Liver (tissue), 9 donors: ENCODE data around the gene RPL38. TPM values are rescaled to one million over a fixed set of nuclear protein-coding genes. Genes with fewer than 3 reads are reported as not detected.

ENCODE experiments used
- DNase-seq: peaks from one replicate; pipeline ENCODE4 v3.0.0-alpha.2; 2017; ENCODE audit warnings: low spot score
- H3K27ac ChIP-seq, 2 donors: one replicate each; pipeline ENCODE4 v1.7.0; 2013; ENCODE audit warnings: inconsistent platforms in 2 of 2, low read length in 2 of 2, control low read depth in 1 of 2, low read depth in 1 of 2, mild to moderate bottlenecking in 1 of 2
- H3K27me3 ChIP-seq, 4 donors: one replicate each; pipeline versions ENCODE4 v1.6.1 to v1.7.0; 2013; ENCODE audit warnings: low read length in 3 of 4, inconsistent platforms in 1 of 4, mild to moderate bottlenecking in 1 of 4, moderate library complexity in 1 of 4; ENCODE audit not compliant: control insufficient read depth in 4 of 4, insufficient read depth in 4 of 4
- H3K36me3 ChIP-seq, 4 donors: one replicate each; pipeline versions ENCODE4 v1.6.1 to v1.7.0; 2013; ENCODE audit warnings: low read length in 3 of 4, mild to moderate bottlenecking in 3 of 4, low read depth in 1 of 4, moderate library complexity in 1 of 4; ENCODE audit not compliant: control insufficient read depth in 4 of 4, insufficient read depth in 3 of 4
- H3K4me1 ChIP-seq, 4 donors: one replicate each; pipeline versions ENCODE4 v1.6.1 to v1.7.0; 2013; ENCODE audit warnings: low read length in 3 of 4, mild to moderate bottlenecking in 3 of 4, moderate library complexity in 1 of 4; ENCODE audit not compliant: control insufficient read depth in 4 of 4, insufficient read depth in 4 of 4
- H3K4me3 ChIP-seq, 3 donors: one replicate each; pipeline versions ENCODE4 v1.6.1 to v1.7.0; 2013; ENCODE audit warnings: low read length in 3 of 3, control low read depth in 1 of 3, low read depth in 1 of 3, mild to moderate bottlenecking in 1 of 3
- H3K9ac ChIP-seq, 2 donors: one replicate each; pipeline ENCODE4 v1.7.0; 2013; ENCODE audit warnings: low read length in 2 of 2, mild to moderate bottlenecking in 2 of 2, moderate library complexity in 2 of 2, control low read depth in 1 of 2, low read depth in 1 of 2
- H3K9me3 ChIP-seq, 4 donors: one replicate each; pipeline versions ENCODE4 v1.6.1 to v1.7.0; 2013; ENCODE audit warnings: low read length in 3 of 4; ENCODE audit not compliant: control insufficient read depth in 4 of 4
- ATF3 ChIP-seq: IDR thresholded peaks from 2 replicates; pipeline ENCODE4 v1.6.1; 2016; ENCODE audit warnings: antibody characterized with exemption
- CTCF ChIP-seq: fragments of 150-350 bp; IDR thresholded peaks from 2 replicates; pipeline ENCODE4 v1.5.1; 2017; ENCODE audit warnings: improper control_type of control experiment, low read depth, low read length; ENCODE audit not compliant: missing input control
- EGR1 ChIP-seq, 2 donors: IDR thresholded peaks; 2 replicates each; pipeline ENCODE4 v1.6.1; 2016 to 2018; ENCODE audit warnings: antibody characterized with exemption in 2 of 2, low read depth in 2 of 2
- FOXA2 ChIP-seq: IDR thresholded peaks from 2 replicates; pipeline ENCODE4 v1.6.1; 2016; ENCODE audit warnings: antibody characterized with exemption
- GABPA ChIP-seq, 2 donors: IDR thresholded peaks in 1 of 2; conservative IDR thresholded peaks in 1 of 2; 2 replicates each; pipeline ENCODE4 v1.6.1; 2016; ENCODE audit warnings: antibody characterized with exemption in 2 of 2, mild to moderate bottlenecking in 1 of 2, moderate library complexity in 1 of 2
- HNF4A ChIP-seq, 2 donors: conservative IDR thresholded peaks; 2 replicates each; pipeline ENCODE4 v1.6.1; 2016; ENCODE audit warnings: antibody characterized with exemption in 2 of 2, mild to moderate bottlenecking in 2 of 2
- HNF4G ChIP-seq: IDR thresholded peaks from 2 replicates; pipeline ENCODE4 v1.6.1; 2016; ENCODE audit warnings: antibody characterized with exemption
- JUND ChIP-seq, 2 donors: IDR thresholded peaks; 2 replicates each; pipeline ENCODE4 v1.6.1; 2016; ENCODE audit warnings: antibody characterized with exemption in 2 of 2
- NR2F2 ChIP-seq: IDR thresholded peaks from 2 replicates; pipeline ENCODE4 v1.6.1; 2016; ENCODE audit warnings: antibody characterized with exemption
- RAD21 ChIP-seq, 2 donors: IDR thresholded peaks; 2 replicates each; pipeline ENCODE4 v1.6.1; 2016; ENCODE audit warnings: antibody characterized with exemption in 2 of 2, mild to moderate bottlenecking in 2 of 2
- RXRA ChIP-seq, 2 donors: IDR thresholded peaks; 2 replicates each; pipeline ENCODE4 v1.6.1; 2017 to 2018; ENCODE audit warnings: antibody characterized with exemption in 2 of 2, mild to moderate bottlenecking in 1 of 2
- SP1 ChIP-seq: IDR thresholded peaks from 2 replicates; pipeline ENCODE4 v1.6.1; 2018; ENCODE audit warnings: antibody characterized with exemption, mild to moderate bottlenecking
- TAF1 ChIP-seq: conservative IDR thresholded peaks from 2 replicates; pipeline ENCODE4 v1.6.1; 2016; ENCODE audit warnings: antibody characterized with exemption, mild to moderate bottlenecking
- WGBS: extraction: QIAGEN DNeasy Blood & Tissue Kit; methylation state at CpG from one replicate; pipeline ENCODE4 v1.1.7; 2013; 5-methylcytosine and 5-hydroxymethylcytosine counted together
- polyA plus RNA-seq, 2 donors: library from polyadenylated mRNA; stranded (reverse) in 1 of 2; unstranded in 1 of 2; fragments of 200-250 nt in 1 of 2; fragments of >200 nt in 1 of 2; fragmentation: Nextera tagmentation in 1 of 2; extraction: Ambion mirVana in 1 of 2; gene quantifications; one replicate each; pipeline versions ENCODE4 v1.2.1 to v1.2.3, GENCODE V29; 2013 to 2015
- total RNA-seq, 2 donors: library from RNA; depleted of rRNA; stranded (reverse); fragments of >200 nt; gene quantifications; one replicate each; pipeline ENCODE4 v1.2.3, GENCODE V29; 2014
- TF ChIP-seq, protein P1 (sequence below): IDR thresholded peaks from 2 replicates; pipeline ENCODE4 v1.6.1; 2016; ENCODE audit warnings: antibody characterized with exemption, mild to moderate bottlenecking
- donor health status: healthy.
- donor health status: healthy.
- donor health status: healthy.
- donor health status: healthy.
- donor health status: healthy.

RPL38 gene
- total and polyA plus RNA-seq, 4 donors, result 67.7 to 1,367 (median 455) TPM

DNA sequence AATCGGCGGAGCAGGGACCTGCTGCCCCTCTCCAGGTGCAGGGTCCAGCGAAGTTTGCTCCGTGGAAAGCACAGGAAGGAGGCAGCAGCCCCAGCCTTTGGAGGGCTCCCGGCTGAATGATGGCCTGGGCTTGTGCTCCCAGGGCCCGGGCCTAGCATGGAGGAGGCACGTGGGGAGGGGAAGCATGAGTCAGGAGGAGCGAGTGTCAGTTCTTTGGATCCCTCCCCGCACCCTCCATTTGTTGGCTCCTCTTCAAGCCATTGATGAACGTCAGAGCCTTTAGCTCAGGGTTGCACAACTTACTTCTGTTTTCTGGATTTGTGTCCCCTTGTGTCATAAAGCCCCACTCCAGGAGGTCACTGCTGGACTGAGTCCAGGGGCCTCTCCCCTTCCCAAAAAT is 35.7 kb downstream of the RPL38 start:
- 54% methylated on average over 10 of the region's 10 CpGs for WGBS
- TF ChIP-seq EGR1 (IDR thresholded peaks at IDR 0.05; ENCODE audit: low read depth in 2 of 2) (no peak), NR2F2 (no peak), GABPA (IDR thresholded peaks at IDR 0.05 in 1 of 2, conservative IDR thresholded peaks at IDR 0.05 in 1 of 2) (no peak), HNF4G (no peak), ATF3 (no peak), HNF4A (conservative IDR thresholded peaks at IDR 0.05) (no peak), CTCF (no peak), SP1 (no peak), TAF1 (no peak), JUND (IDR thresholded peaks at IDR 0.05) (no peak), RAD21 (IDR thresholded peaks at IDR 0.05) (no peak), RXRA (IDR thresholded peaks at IDR 0.05) (no peak)
- TF ChIP-seq, protein P1, sequence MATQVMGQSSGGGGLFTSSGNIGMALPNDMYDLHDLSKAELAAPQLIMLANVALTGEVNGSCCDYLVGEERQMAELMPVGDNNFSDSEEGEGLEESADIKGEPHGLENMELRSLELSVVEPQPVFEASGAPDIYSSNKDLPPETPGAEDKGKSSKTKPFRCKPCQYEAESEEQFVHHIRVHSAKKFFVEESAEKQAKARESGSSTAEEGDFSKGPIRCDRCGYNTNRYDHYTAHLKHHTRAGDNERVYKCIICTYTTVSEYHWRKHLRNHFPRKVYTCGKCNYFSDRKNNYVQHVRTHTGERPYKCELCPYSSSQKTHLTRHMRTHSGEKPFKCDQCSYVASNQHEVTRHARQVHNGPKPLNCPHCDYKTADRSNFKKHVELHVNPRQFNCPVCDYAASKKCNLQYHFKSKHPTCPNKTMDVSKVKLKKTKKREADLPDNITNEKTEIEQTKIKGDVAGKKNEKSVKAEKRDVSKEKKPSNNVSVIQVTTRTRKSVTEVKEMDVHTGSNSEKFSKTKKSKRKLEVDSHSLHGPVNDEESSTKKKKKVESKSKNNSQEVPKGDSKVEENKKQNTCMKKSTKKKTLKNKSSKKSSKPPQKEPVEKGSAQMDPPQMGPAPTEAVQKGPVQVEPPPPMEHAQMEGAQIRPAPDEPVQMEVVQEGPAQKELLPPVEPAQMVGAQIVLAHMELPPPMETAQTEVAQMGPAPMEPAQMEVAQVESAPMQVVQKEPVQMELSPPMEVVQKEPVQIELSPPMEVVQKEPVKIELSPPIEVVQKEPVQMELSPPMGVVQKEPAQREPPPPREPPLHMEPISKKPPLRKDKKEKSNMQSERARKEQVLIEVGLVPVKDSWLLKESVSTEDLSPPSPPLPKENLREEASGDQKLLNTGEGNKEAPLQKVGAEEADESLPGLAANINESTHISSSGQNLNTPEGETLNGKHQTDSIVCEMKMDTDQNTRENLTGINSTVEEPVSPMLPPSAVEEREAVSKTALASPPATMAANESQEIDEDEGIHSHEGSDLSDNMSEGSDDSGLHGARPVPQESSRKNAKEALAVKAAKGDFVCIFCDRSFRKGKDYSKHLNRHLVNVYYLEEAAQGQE, result no peak
- Histone ChIP-seq H3K9me3 (no peaks in the 10 kb centered on the region), H3K36me3 (no peaks in the 10 kb centered on the region), H3K27me3 (no peaks in the 10 kb centered on the region), H3K4me3 (no peak overlapping the region), H3K9ac (no peak overlapping the region), H3K27ac (no peak overlapping the region), H3K4me1 (no peaks in the 10 kb centered on the region)
- DNase-seq, result no peak

- H3K27ac ChIP-seq, result no peak overlapping the region
- H3K4me3 ChIP-seq, result no peak overlapping the region
- no peak overlapping the region for H3K9ac ChIP-seq
- TF ChIP-seq GABPA (IDR thresholded peaks at IDR 0.05 in 1 of 2, conservative IDR thresholded peaks at IDR 0.05 in 1 of 2) (no peak), HNF4A (conservative IDR thresholded peaks at IDR 0.05) (no peak), FOXA2 (no peak), JUND (IDR thresholded peaks at IDR 0.05) (no peak)
- no peak for DNase-seq
- H3K27me3 ChIP-seq, result no peaks in the 10 kb centered on the region
- no peaks in the 10 kb centered on the region for H3K36me3 ChIP-seq
- no peaks in the 10 kb centered on the region for H3K4me1 ChIP-seq
- 73% methylated on average over 11 of the region's 11 CpGs for WGBS
- H3K9me3 ChIP-seq, result no peaks in the 10 kb centered on the region
Observed at GRCh38 chr17:74240618-74241205, 37.2 kb downstream of the RPL38 start.
